HEK293T (cell line): ENCODE measurements around the gene VAV3.

Experiments
- ARNT ChIP-seq: fragments of 450-650 bp; IDR thresholded peaks from 2 replicates; pipeline ENCODE4 v1.6.1; 2017; ENCODE audit warnings: mild to moderate bottlenecking
- BHLHE40 ChIP-seq: fragments of 450-650 bp; IDR thresholded peaks from 2 replicates; pipeline ENCODE4 v1.6.1; 2016; ENCODE audit warnings: mild to moderate bottlenecking, moderate library complexity, borderline replicate concordance
- ELF4 ChIP-seq: fragments of 450-650 bp; IDR thresholded peaks from 2 replicates; pipeline ENCODE4 v1.6.1; 2017; ENCODE audit warnings: antibody characterized with exemption
- FOXA1 ChIP-seq: fragments of 450-650 bp; IDR thresholded peaks from 2 replicates; pipeline ENCODE4 v1.6.1; 2016; ENCODE audit warnings: mild to moderate bottlenecking
- FOXK2 ChIP-seq: fragments of 450-650 bp; IDR thresholded peaks from 2 replicates; pipeline ENCODE4 v1.6.1; 2016; ENCODE audit warnings: mild to moderate bottlenecking
- FOXM1 ChIP-seq: fragments of 450-650 bp; IDR thresholded peaks from 2 replicates; pipeline ENCODE4 v1.6.1; 2017; ENCODE audit warnings: mild to moderate bottlenecking, borderline replicate concordance
- HDGF ChIP-seq: fragments of 450-650 bp; IDR thresholded peaks from 2 replicates; pipeline ENCODE4 v1.6.1; 2017; ENCODE audit warnings: antibody characterized with exemption, borderline replicate concordance
- LEF1 ChIP-seq: fragments of 450-650 bp; IDR thresholded peaks from 2 replicates; pipeline ENCODE4 v1.6.1; 2017; ENCODE audit warnings: mild to moderate bottlenecking, borderline replicate concordance
- NFRKB ChIP-seq: fragments of 450-650 bp; IDR thresholded peaks from 2 replicates; pipeline ENCODE4 v1.6.1; 2016; ENCODE audit warnings: mild to moderate bottlenecking, moderate library complexity
- SP1 ChIP-seq: fragments of 450-650 bp; IDR thresholded peaks from 2 replicates; pipeline ENCODE4 v1.6.1; 2017
- SUZ12 ChIP-seq: fragments of 450-650 bp; IDR thresholded peaks from 2 replicates; pipeline ENCODE4 v1.6.1; 2016; ENCODE audit warnings: mild to moderate bottlenecking
- TARDBP ChIP-seq: fragments of 450-650 bp; IDR thresholded peaks from 2 replicates; pipeline ENCODE4 v1.6.1; 2016
- ZNF384 ChIP-seq: fragments of 450-650 bp; IDR thresholded peaks from 2 replicates; pipeline ENCODE4 v1.6.1; 2016
- TF ChIP-seq, protein P1 (sequence below): fragments of 450-650 bp; IDR thresholded peaks from 2 replicates; pipeline ENCODE4 v1.6.1; 2016

DNA sequence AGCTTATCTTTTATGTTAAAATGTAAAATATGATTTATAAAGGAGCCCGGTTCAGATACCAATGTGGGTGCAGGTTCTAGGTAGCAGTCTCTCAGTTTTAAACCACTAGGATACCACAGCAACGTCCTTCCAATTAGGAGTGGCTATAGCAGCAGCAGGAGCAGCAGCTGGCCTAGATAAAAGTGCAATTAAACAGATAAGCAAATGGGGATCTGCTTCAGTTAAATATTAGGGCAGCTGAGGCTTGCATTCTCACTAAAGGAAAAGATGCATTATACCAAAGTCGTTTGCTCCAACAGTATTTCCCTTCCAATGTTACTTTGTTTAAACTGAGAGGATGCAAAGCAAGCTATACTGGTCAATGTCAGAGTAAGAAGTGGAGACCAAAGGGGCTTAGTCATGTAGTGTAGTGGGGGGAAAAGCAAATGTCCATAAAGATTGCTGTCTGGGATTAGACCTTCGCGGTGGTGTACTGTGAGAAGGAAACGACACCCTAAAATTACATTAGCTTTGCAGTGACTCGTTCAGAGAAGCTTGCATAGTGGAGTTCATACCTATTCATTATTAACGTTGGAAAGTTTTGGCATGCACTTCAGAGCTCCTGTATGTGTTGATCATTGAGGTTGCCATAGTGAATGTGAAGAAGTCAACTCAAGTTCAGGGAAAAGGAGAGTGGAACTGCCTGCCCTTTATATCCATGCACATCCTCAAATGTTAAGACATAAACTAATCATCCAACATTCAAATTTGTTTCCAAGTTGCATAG lies 272.2 kb downstream of the VAV3 start:
- TF ChIP-seq ARNT (no peak), BHLHE40 (no peak), TARDBP (no peak), FOXK2 (no peak), FOXM1 (no peak), LEF1 (no peak), HDGF (no peak), NFRKB (no peak), SUZ12 (no peak), ZNF384 (no peak), SP1 (no peak), FOXA1 (no peak), ELF4 (no peak)
- TF ChIP-seq, protein P1, sequence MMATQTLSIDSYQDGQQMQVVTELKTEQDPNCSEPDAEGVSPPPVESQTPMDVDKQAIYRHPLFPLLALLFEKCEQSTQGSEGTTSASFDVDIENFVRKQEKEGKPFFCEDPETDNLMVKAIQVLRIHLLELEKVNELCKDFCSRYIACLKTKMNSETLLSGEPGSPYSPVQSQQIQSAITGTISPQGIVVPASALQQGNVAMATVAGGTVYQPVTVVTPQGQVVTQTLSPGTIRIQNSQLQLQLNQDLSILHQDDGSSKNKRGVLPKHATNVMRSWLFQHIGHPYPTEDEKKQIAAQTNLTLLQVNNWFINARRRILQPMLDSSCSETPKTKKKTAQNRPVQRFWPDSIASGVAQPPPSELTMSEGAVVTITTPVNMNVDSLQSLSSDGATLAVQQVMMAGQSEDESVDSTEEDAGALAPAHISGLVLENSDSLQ, result no peak
